Measurements from ENCODE around the gene NKTR. TPM values are rescaled to one million over a fixed set of nuclear protein-coding genes. Genes with fewer than 3 reads are reported as not detected.

The NKTR gene
- total and polyA plus RNA-seq, 2 of the 13 experiments (the other 11 are each of a cell fraction or from before 2014, with no cell fraction given) = 41.3 to 59.6 TPM

GRCh38 chr3:42631620-42632019 lies 31.1 kb downstream of the NKTR start:
- H4K20me1 ChIP-seq (ENCODE audit: insufficient read depth, low read length) = no peaks in the 10 kb centered on the region

More at GRCh38 chr3:42631620-42632019, 31.1 kb downstream of the NKTR start:
- ChIA-PET CTCF (ENCODE audit: low intra/inter-chr PET ratio, low total read pairs) (no interaction called here), POLR2A (no interaction called here)
- no peak for TF ChIP-seq ZNF207 (IDR thresholded peaks at IDR 0.05; ENCODE audit: borderline replicate concordance)
- TF ChIP-seq ISL2 (CRISPR knock-in tag; IDR thresholded peaks at IDR 0.05) = no peak
- TF ChIP-seq ZNF788 (CRISPR knock-in tag; IDR thresholded peaks at IDR 0.05; ENCODE audit: borderline replicate concordance) = no peak
- TF ChIP-seq ZFP91 (CRISPR knock-in tag; IDR thresholded peaks at IDR 0.05; ENCODE audit: borderline replicate concordance) = no peak
- TF ChIP-seq RFXANK (CRISPR knock-in tag; IDR thresholded peaks at IDR 0.05) = no peak
- no peak for TF ChIP-seq TEAD2 (CRISPR knock-in tag; IDR thresholded peaks at IDR 0.05)
- TF ChIP-seq POLR2A (IDR thresholded peaks at IDR 0.05; ENCODE audit: insufficient read depth in 1 of 2, low read depth in 2 of 2, low read length in 2 of 2) = no peak
- no peak for TF ChIP-seq ZNF296 (CRISPR knock-in tag; conservative IDR thresholded peaks at IDR 0.05)
- TF ChIP-seq IRF9 (CRISPR knock-in tag; IDR thresholded peaks at IDR 0.05; ENCODE audit: borderline replicate concordance) = no peak
- no peak for TF ChIP-seq HMG20A (CRISPR knock-in tag; IDR thresholded peaks at IDR 0.05; ENCODE audit: borderline replicate concordance)
- no peak for TF ChIP-seq SRF (IDR thresholded peaks at IDR 0.05; ENCODE audit: low read depth, low read length)
- no peak for TF ChIP-seq ZNF530 (CRISPR knock-in tag; IDR thresholded peaks at IDR 0.05; ENCODE audit: low read depth)
- Histone ChIP-seq H3K4me2 (ENCODE audit: low read depth, low read length) (no peak overlapping the region), H3K9ac (ENCODE audit: insufficient read depth, low read depth, low read length) (no peak overlapping the region), H3K36me3 (replicated peaks in 1 of 2; ENCODE audit: control insufficient read depth in 1 of 2, insufficient read depth in 2 of 2, low read length in 2 of 2) (peaks cover 20 to 58% of the 10 kb centered on the region in 2 experiments), H3K4me3 (replicated peaks in 1 of 3; ENCODE audit: insufficient read depth in 1 of 3, low read depth in 2 of 3, low read length in 3 of 3) (no peak overlapping the region), H3K27ac (ENCODE audit: extremely low read length, insufficient read depth, low read length) (no peak overlapping the region), H3K9me3 (ENCODE audit: low read length) (no peaks in the 10 kb centered on the region), H3K27me3 (ENCODE audit: control insufficient read depth in 1 of 2, insufficient read depth in 2 of 2, low read length in 2 of 2) (no peaks in the 10 kb centered on the region), H2AFZ (ENCODE audit: low read length) (no peak overlapping the region), H3K79me2 (ENCODE audit: insufficient read depth, low read length) (no peaks in the 10 kb centered on the region), H3K4me1 (ENCODE audit: insufficient read depth, low read length) (no peaks in the 10 kb centered on the region)
- no peak for DNase-seq (ENCODE audit: low spot score)
- intact Hi-C loops (cut with micrococcal nuclease; ENCODE audit: unreplicated experiment) (no loop called here), in situ Hi-C loops (cut with HindIII; ENCODE audit: extremely low pct_ligation_motif_present, low pct_unique_long_range_greater_than_20kb) (no loop called here)
- FAIRE-seq = no peak
- WGBS (ENCODE audit: low lambda C conversion rate) = 93% methylated on average over 2 of the region's 2 CpGs
- no TSS peak for BruUV-seq (replicated peaks)
- no peak for ATAC-seq
